H1 (cell line): ENCODE measurements around the gene KIAA0319L. TPM values are rescaled to one million over a fixed set of nuclear protein-coding genes. Genes with fewer than 3 reads are reported as not detected.

Source experiments
- CTCF ChIA-PET: fragments of 300-600 bp; sonication (Branson Sonifier 250); formaldehyde crosslinking; loops from one replicate; lab custom pipeline; 2021; ENCODE audit not compliant: partially characterized antibody; lab: Charles Lee
- POLR2A ChIA-PET: fragments of 300-600 bp; sonication (Branson Sonifier 250); formaldehyde crosslinking; loops from one replicate; lab custom pipeline; 2021; ENCODE audit warnings: inconsistent platforms; ENCODE audit not compliant: partially characterized antibody; lab: Charles Lee
- DNase-seq, 2 experiments: peaks; one replicate each; pipeline versions ENCODE4 v3.0.0 to v3.0.0-alpha.2; 2010 to 2022; ENCODE audit warnings: low spot score in 2 of 2, low read depth in 1 of 2, mixed read lengths in 1 of 2
- FAIRE-seq: peaks from 2 replicates; lab custom pipeline; 2011; peaks lifted over from hg19 to GRCh38; lab: Jason Lieb, UNC
- H2AFZ ChIP-seq: 2 replicates; pipeline ENCODE4 v1.8.1; 2012; ENCODE audit warnings: low read length, inconsistent platforms
- H2AK5ac ChIP-seq: 2 replicates; pipeline ENCODE4 v1.6.1; 2013; ENCODE audit warnings: low read depth, low read length
- H2BK120ac ChIP-seq: replicated peaks from 2 replicates; pipeline ENCODE3; 2013; ENCODE audit warnings: low read depth, low read length, inconsistent platforms
- H2BK12ac ChIP-seq: 2 replicates; pipeline ENCODE4 v1.6.1; 2013; ENCODE audit warnings: low read depth, low read length
- H2BK15ac ChIP-seq: 2 replicates; pipeline ENCODE4 v1.6.1; 2013; ENCODE audit warnings: low read length
- H2BK20ac ChIP-seq: 2 replicates; pipeline ENCODE4 v1.6.1; 2013; ENCODE audit warnings: low read length
- H2BK5ac ChIP-seq: 2 replicates; pipeline ENCODE4 v1.6.1; 2013; ENCODE audit warnings: low read depth, low read length
- H3K14ac ChIP-seq: 2 replicates; pipeline ENCODE4 v1.6.1; 2013; ENCODE audit warnings: inconsistent platforms; ENCODE audit not compliant: insufficient read length
- H3K18ac ChIP-seq: 2 replicates; pipeline ENCODE4 v1.6.1; 2013; ENCODE audit warnings: low read length; ENCODE audit errors: extremely low read depth
- H3K23ac ChIP-seq: 2 replicates; pipeline ENCODE4 v1.6.1; 2013; ENCODE audit warnings: inconsistent platforms; ENCODE audit not compliant: insufficient read length
- H3K23me2 ChIP-seq: 2 replicates; pipeline ENCODE4 v1.6.1; 2013; ENCODE audit warnings: low read depth, low read length
- H3K27ac ChIP-seq: 2 replicates; pipeline ENCODE4 v1.6.1; 2011; ENCODE audit warnings: low read depth, low read length, inconsistent platforms
- H3K27me3 ChIP-seq, 4 experiments: replicated peaks in 1 of 4; 1 replicate in 1 of 4; 2 replicates in 3 of 4; pipeline versions ENCODE4 v1.6.1 to v1.8.1; 2011 to 2013; ENCODE audit warnings: low read length in 3 of 4, mild to moderate bottlenecking in 3 of 4, inconsistent platforms in 2 of 4, mixed read lengths in 2 of 4, moderate library complexity in 1 of 4; ENCODE audit not compliant: control insufficient read depth in 3 of 4, insufficient read depth in 3 of 4; ENCODE audit errors: extremely low read depth in 1 of 4
- H3K36me3 ChIP-seq, 4 experiments: 2 replicates each; pipeline versions ENCODE4 v1.6.1 to v1.8.1; 2011 to 2013; ENCODE audit warnings: mild to moderate bottlenecking in 4 of 4, low read length in 3 of 4, moderate library complexity in 2 of 4, control low read depth in 1 of 4, inconsistent platforms in 1 of 4; ENCODE audit not compliant: insufficient read depth in 4 of 4, control insufficient read depth in 2 of 4
- H3K4ac ChIP-seq: replicated peaks from 2 replicates; pipeline ENCODE3; 2013; ENCODE audit warnings: low read length, low read depth, mixed read lengths, inconsistent platforms; ENCODE audit not compliant: insufficient read length
- H3K4me1 ChIP-seq, 4 experiments: replicated peaks in 1 of 4; 1 replicate in 1 of 4; 2 replicates in 3 of 4; pipeline versions ENCODE4 v1.6.1 to v1.8.1; 2011 to 2013; ENCODE audit warnings: low read length in 3 of 4, inconsistent platforms in 2 of 4, mixed read lengths in 1 of 4; ENCODE audit not compliant: insufficient read depth in 4 of 4, control insufficient read depth in 3 of 4
- H3K4me2 ChIP-seq, 2 experiments: 2 replicates each; pipeline versions ENCODE4 v1.6.1 to v1.8.1; 2011 to 2013; ENCODE audit warnings: low read depth in 2 of 2, low read length in 2 of 2, control low read depth in 1 of 2, inconsistent platforms in 1 of 2, mild to moderate bottlenecking in 1 of 2; ENCODE audit not compliant: insufficient read depth in 1 of 2
- H3K4me3 ChIP-seq, 4 experiments: fragments of 200-600, 300-600 bp in 1 of 4; sonication (generic), shearing (Covaris generic), sonication (Bioruptor Twin) in 1 of 4; 2 replicates each; pipeline versions ENCODE4 v1.5.1 to v1.8.1; 2011 to 2016; ENCODE audit warnings: low read length in 4 of 4, low read depth in 3 of 4, control low read depth in 2 of 4, inconsistent platforms in 2 of 4, mild to moderate bottlenecking in 2 of 4, mixed read lengths in 1 of 4, moderate library complexity in 1 of 4; ENCODE audit not compliant: insufficient read depth in 2 of 4; ENCODE audit errors: extremely low read depth in 1 of 4
- H3K56ac ChIP-seq: replicated peaks from 2 replicates; pipeline ENCODE3; 2013; ENCODE audit warnings: low read depth, mild to moderate bottlenecking, mixed read lengths, low read length, inconsistent platforms; ENCODE audit not compliant: insufficient read length
- H3K79me1 ChIP-seq: 2 replicates; pipeline ENCODE4 v1.6.1; 2013; ENCODE audit warnings: low read depth, low read length, control low read depth
- H3K79me2 ChIP-seq, 2 experiments: 2 replicates each; pipeline versions ENCODE4 v1.6.1 to v1.8.1; 2012 to 2013; ENCODE audit warnings: low read length in 2 of 2, mild to moderate bottlenecking in 2 of 2, inconsistent platforms in 1 of 2; ENCODE audit not compliant: insufficient read depth in 2 of 2, control insufficient read depth in 1 of 2
- H3K9ac ChIP-seq, 4 experiments: replicated peaks in 1 of 4; 1 replicate in 1 of 4; 2 replicates in 3 of 4; pipeline versions ENCODE4 v1.6.1 to v1.8.1; 2011 to 2013; ENCODE audit warnings: low read depth in 3 of 4, low read length in 3 of 4, control low read depth in 2 of 4, mild to moderate bottlenecking in 2 of 4, moderate library complexity in 2 of 4, inconsistent platforms in 1 of 4; ENCODE audit errors: extremely low read depth in 1 of 4
- H3K9me3 ChIP-seq, 2 experiments: 2 replicates each; pipeline versions ENCODE4 v1.6.1 to v1.8.1; 2012 to 2013; ENCODE audit warnings: mild to moderate bottlenecking in 2 of 2, moderate library complexity in 2 of 2, control low read depth in 1 of 2, inconsistent platforms in 1 of 2, low read depth in 1 of 2, low read length in 1 of 2, mixed read lengths in 1 of 2; ENCODE audit not compliant: insufficient read depth in 2 of 2
- H4K20me1 ChIP-seq, 2 experiments: replicated peaks in 1 of 2; 2 replicates each; pipeline versions ENCODE3 to v1.8.1; 2011 to 2013; ENCODE audit warnings: inconsistent platforms in 2 of 2, low read length in 2 of 2, mild to moderate bottlenecking in 1 of 2; ENCODE audit not compliant: insufficient read depth in 2 of 2, control insufficient read depth in 1 of 2
- H4K5ac ChIP-seq: 2 replicates; pipeline ENCODE4 v1.6.1; 2013; ENCODE audit warnings: low read length, low read depth, mixed read lengths, inconsistent platforms; ENCODE audit not compliant: insufficient read length
- H4K8ac ChIP-seq: 2 replicates; pipeline ENCODE4 v1.8.0; 2013; ENCODE audit warnings: mild to moderate bottlenecking, moderate library complexity, low read length, inconsistent platforms; ENCODE audit not compliant: insufficient read depth; ENCODE audit errors: extremely low read depth
- H4K91ac ChIP-seq: replicated peaks from 2 replicates; pipeline ENCODE3; 2013; ENCODE audit warnings: low read length, mixed read lengths, inconsistent platforms; ENCODE audit not compliant: insufficient read length
- BCL11A ChIP-seq, 2 experiments: IDR thresholded peaks; one replicate each; pipeline ENCODE4 v1.6.1; 2011; ENCODE audit warnings: low read depth in 2 of 2, low read length in 2 of 2, mild to moderate bottlenecking in 2 of 2
- JUN ChIP-seq: IDR thresholded peaks from 2 replicates; pipeline ENCODE4 v1.6.1; 2011; ENCODE audit warnings: low read depth, mild to moderate bottlenecking, improper control_type of control experiment, low read length
- NANOG ChIP-seq: IDR thresholded peaks from 2 replicates; pipeline ENCODE4 v1.6.1; 2011; ENCODE audit warnings: low read length, low read depth, mild to moderate bottlenecking, inconsistent platforms; ENCODE audit not compliant: insufficient read depth, poor library complexity, severe bottlenecking
- WGBS, 2 experiments: shearing (Covaris generic) in 1 of 2; methylation state at CpG; one replicate each; pipeline versions ENCODE4 v1.1.6 to v1.1.7; 2013 to 2015; ENCODE audit warnings: low lambda C conversion rate in 2 of 2, mixed read lengths in 2 of 2, inconsistent platforms in 1 of 2, low coverage in 1 of 2, missing lambda C conversion rate in 1 of 2; ENCODE audit not compliant: insufficient replicate concordance in 2 of 2, insufficient coverage in 1 of 2, insufficient read length in 1 of 2; ENCODE audit errors: extremely low coverage in 1 of 2, missing lambda C conversion rate in 1 of 2; 5-methylcytosine and 5-hydroxymethylcytosine counted together
- polyA plus RNA-seq, 7 experiments: library from polyadenylated mRNA; depleted of rRNA in 3 of 7; stranded (reverse) in 5 of 7; unstranded in 2 of 7; fragments of >200 nt in 5 of 7; fragments of 200-250 nt in 2 of 7; gene quantifications; 1 replicate in 5 of 7; 2 replicates in 1 of 7; 4 replicates in 1 of 7; pipeline versions ENCODE4 v1.2.1 to v1.2.3, GENCODE V29; 2011 to 2013; ENCODE audit warnings: missing spikeins in 2 of 7, mixed read lengths in 2 of 7
- total RNA-seq: library from RNA; stranded (reverse); fragmentation: NEBNext Ultra II Directional; extraction: Animal tissue kit (Norgen Biotek cat#: 25700); gene quantifications from 2 replicates; pipeline ENCODE4 v1.2.1, GENCODE V29; 2021

The KIAA0319L gene
- total and polyA plus RNA-seq, 2 of the 8 experiments (the other 6 are each of a cell fraction or from before 2014, with no cell fraction given) = 40.1 to 55.7 TPM

DNA sequence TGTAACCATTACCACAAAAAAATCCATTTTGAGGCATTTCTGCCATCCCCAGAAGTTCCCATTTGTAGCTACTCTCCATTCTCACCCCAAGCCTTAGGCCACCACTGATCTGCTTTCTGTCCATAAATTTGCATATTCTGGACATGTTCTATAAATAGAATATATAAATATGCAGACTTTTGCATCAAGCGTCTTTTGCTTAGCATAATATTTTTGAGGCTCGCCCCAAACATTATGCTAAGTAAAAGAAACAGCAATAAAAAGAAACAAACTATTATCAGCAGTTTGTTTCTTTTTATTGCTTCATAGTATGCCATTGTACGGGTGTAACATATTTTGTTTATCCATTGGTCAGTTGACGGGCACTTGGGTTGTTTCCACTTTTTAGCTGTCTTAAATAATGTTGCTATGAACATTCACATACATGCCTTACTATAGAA, 23.8 kb upstream of the KIAA0319L start:
- no peak overlapping the region for H3K14ac ChIP-seq
- no peak overlapping the region for H3K27ac ChIP-seq
- no peaks in the 10 kb centered on the region for H3K9me3 ChIP-seq
- H3K27me3 ChIP-seq = peaks cover 25 to 33% (median 32%) of the 10 kb centered on the region in 4 experiments
- ChIA-PET POLR2A (interaction anchor here (0.6 kb wide), 1 partner anchor 876 kb away, joined by 3 read pairs; no protein-coding TSS in a partner anchor), CTCF (interaction anchor here (0.7 to 8.5 kb wide), 4 partner anchors 9 to 146 kb away, joined by 3 to 63 read pairs (median 4); no protein-coding TSS in a partner anchor)
- H4K5ac ChIP-seq = no peak overlapping the region
- H3K4me3 ChIP-seq = no peak overlapping the region
- DNase-seq = no peak
- TF ChIP-seq JUN = no peak
- TF ChIP-seq BCL11A (IDR thresholded peaks at IDR 0.05; ENCODE audit: low read depth in 2 of 2, low read length in 2 of 2) = no peak
- no peak for TF ChIP-seq NANOG
- H2AK5ac ChIP-seq = no peak overlapping the region
- 93% methylated on average over 4 of the region's 4 CpGs; no CpG with 5 or more reads in 1 of the 2 experiments for WGBS, 2 experiments
- no peak overlapping the region for H4K91ac ChIP-seq
- no peak overlapping the region for H3K23ac ChIP-seq
- peaks cover 15% of the 10 kb centered on the region; the same call in 1 of the 2 replicates for H3K23me2 ChIP-seq
- H3K4me1 ChIP-seq = peaks cover 3 to 7% (median 6%) of the 10 kb centered on the region in 4 experiments
- no peak overlapping the region for H2AFZ ChIP-seq
- H3K9ac ChIP-seq = no peak overlapping the region
- H2BK20ac ChIP-seq = no peak overlapping the region
- no peaks in the 10 kb centered on the region for H3K79me1 ChIP-seq
- H2BK120ac ChIP-seq = no peak overlapping the region
- H2BK12ac ChIP-seq = no peak overlapping the region
- H3K18ac ChIP-seq = no peak overlapping the region
- H2BK15ac ChIP-seq = no peak overlapping the region
- H3K4ac ChIP-seq = no peak overlapping the region
- H3K56ac ChIP-seq = no peak overlapping the region
- no peak overlapping the region for H2BK5ac ChIP-seq
- H4K8ac ChIP-seq = no peak overlapping the region
- peaks cover 0 to 7% of the 10 kb centered on the region in 2 experiments for H4K20me1 ChIP-seq
- no peaks in the 10 kb centered on the region for H3K79me2 ChIP-seq
- no peaks in the 10 kb centered on the region for H3K36me3 ChIP-seq
- FAIRE-seq = no peak
- no peak overlapping the region for H3K4me2 ChIP-seq
